Measurements from ENCODE around the gene MTF1.

GRCh38 chr1:37884145-37884544, 24.8 kb upstream of the MTF1 start:
- TF ChIP-seq YY1 (IDR thresholded peaks at IDR 0.05; ENCODE audit: insufficient read depth, insufficient read length) (no peak), ZNF274 (IDR thresholded peaks at IDR 0.05; ENCODE audit: low read depth, low read length) (no peak)
